ENCODE data around the gene DYNLL1.

The DYNLL1 gene

GRCh38 chr12:120474616-120474960 lies 21.3 kb upstream of the DYNLL1 start:
- TF ChIP-seq CTCF (IDR thresholded peaks at IDR 0.05; ENCODE audit: low read depth, low read length): no peak
- peak overlapping the region in 1 of 2 donors; percentile 6 for H3K4me3 ChIP-seq (replicated peaks in 1 of 2; ENCODE audit: low read depth in 2 of 2, low read length in 2 of 2)
- peak; percentile 46 to 77 for DNase-seq (ENCODE audit: low read depth in 2 of 2)

- no peak overlapping the region for H3K4me3 ChIP-seq (replicated peaks in 1 of 2; ENCODE audit: low read depth in 2 of 2, low read length in 2 of 2)
- no peak for TF ChIP-seq CTCF (IDR thresholded peaks at IDR 0.05; ENCODE audit: low read depth, low read length)
- no peak for DNase-seq (ENCODE audit: low read depth in 2 of 2)
Measured at GRCh38 chr12:120475643-120476042, 20.3 kb upstream of the DYNLL1 start.

GRCh38 chr12:120479458-120479857 lies 16.5 kb upstream of the DYNLL1 start:
- no peak for TF ChIP-seq CTCF (IDR thresholded peaks at IDR 0.05; ENCODE audit: low read depth, low read length)
- DNase-seq (ENCODE audit: low read depth in 2 of 2): no peak
- H3K4me3 ChIP-seq (replicated peaks in 1 of 2; ENCODE audit: low read depth in 2 of 2, low read length in 2 of 2): no peak overlapping the region

- H3K4me3 ChIP-seq (replicated peaks in 1 of 2; ENCODE audit: low read depth in 2 of 2, low read length in 2 of 2): no peak overlapping the region
- no peak for TF ChIP-seq CTCF (IDR thresholded peaks at IDR 0.05; ENCODE audit: low read depth, low read length)
- no peak for DNase-seq (ENCODE audit: low read depth in 2 of 2)
Measured at GRCh38 chr12:120480211-120480610, 15.7 kb upstream of the DYNLL1 start.

GRCh38 chr12:120481022-120481767 lies 14.7 kb upstream of the DYNLL1 start:
- no peak for DNase-seq (ENCODE audit: low read depth in 2 of 2)
- no peak overlapping the region for H3K4me3 ChIP-seq (replicated peaks in 1 of 2; ENCODE audit: low read depth in 2 of 2, low read length in 2 of 2)
- TF ChIP-seq CTCF (IDR thresholded peaks at IDR 0.05; ENCODE audit: low read depth, low read length): no peak

GRCh38 chr12:120483621-120484020 lies 12.3 kb upstream of the DYNLL1 start:
- no peak for DNase-seq (ENCODE audit: low read depth in 2 of 2)
- no peak for TF ChIP-seq CTCF (IDR thresholded peaks at IDR 0.05; ENCODE audit: low read depth, low read length)
- no peak overlapping the region for H3K4me3 ChIP-seq (replicated peaks in 1 of 2; ENCODE audit: low read depth in 2 of 2, low read length in 2 of 2)

Measured in cardiac fibroblast (primary cell).